ENCODE data around the gene DYNLRB1. TPM values are rescaled to one million over a fixed set of nuclear protein-coding genes. Genes with fewer than 3 reads are reported as not detected.

DYNLRB1 gene
- total and polyA plus RNA-seq, 9 of the 15 experiments (the other 6 are each of a cell fraction or from before 2014, with no cell fraction given) = 48.7 to 358 (median 121) TPM

DNA sequence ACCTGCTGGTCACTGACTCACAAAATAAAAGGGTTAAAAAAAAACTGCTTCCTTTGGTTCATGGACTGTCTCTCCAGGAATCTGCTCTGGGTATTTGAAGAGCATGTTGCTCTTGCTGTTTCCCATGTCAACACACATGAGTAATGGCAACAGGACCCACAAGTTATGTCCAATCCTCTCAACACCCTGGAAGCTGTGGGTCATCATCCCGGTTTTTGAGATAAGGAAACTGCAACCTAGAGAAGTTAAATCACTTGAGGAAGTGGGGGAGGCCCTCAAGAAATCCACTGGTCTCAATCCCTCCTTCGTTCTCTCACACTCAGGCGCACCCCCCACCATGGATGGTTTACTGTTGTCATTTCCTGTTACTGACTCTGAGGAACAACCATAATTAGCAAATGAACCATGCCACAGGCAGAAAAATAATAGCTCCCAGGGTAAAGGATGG lies 54.7 kb downstream of the DYNLRB1 start (continued):
- no peak for TF ChIP-seq SFPQ (IDR thresholded peaks at IDR 0.05; ENCODE audit: low read depth, low read length)
- TF ChIP-seq, protein P1, sequence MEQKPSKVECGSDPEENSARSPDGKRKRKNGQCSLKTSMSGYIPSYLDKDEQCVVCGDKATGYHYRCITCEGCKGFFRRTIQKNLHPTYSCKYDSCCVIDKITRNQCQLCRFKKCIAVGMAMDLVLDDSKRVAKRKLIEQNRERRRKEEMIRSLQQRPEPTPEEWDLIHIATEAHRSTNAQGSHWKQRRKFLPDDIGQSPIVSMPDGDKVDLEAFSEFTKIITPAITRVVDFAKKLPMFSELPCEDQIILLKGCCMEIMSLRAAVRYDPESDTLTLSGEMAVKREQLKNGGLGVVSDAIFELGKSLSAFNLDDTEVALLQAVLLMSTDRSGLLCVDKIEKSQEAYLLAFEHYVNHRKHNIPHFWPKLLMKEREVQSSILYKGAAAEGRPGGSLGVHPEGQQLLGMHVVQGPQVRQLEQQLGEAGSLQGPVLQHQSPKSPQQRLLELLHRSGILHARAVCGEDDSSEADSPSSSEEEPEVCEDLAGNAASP (IDR thresholded peaks at IDR 0.05) = no peak
- TF ChIP-seq NFE2L1 (tag; IDR thresholded peaks at IDR 0.05; ENCODE audit: borderline replicate concordance, low read depth) = no peak
- TF ChIP-seq, protein P2, sequence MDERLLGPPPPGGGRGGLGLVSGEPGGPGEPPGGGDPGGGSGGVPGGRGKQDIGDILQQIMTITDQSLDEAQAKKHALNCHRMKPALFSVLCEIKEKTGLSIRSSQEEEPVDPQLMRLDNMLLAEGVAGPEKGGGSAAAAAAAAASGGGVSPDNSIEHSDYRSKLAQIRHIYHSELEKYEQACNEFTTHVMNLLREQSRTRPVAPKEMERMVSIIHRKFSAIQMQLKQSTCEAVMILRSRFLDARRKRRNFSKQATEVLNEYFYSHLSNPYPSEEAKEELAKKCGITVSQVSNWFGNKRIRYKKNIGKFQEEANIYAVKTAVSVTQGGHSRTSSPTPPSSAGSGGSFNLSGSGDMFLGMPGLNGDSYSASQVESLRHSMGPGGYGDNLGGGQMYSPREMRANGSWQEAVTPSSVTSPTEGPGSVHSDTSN (CRISPR knock-in tag; IDR thresholded peaks at IDR 0.05; ENCODE audit: low read depth) = peak; percentile 50; the same call in 1 of the 2 replicates
- TF ChIP-seq, protein P2 (tag; conservative IDR thresholded peaks at IDR 0.05; ENCODE audit: low read depth) = peak; percentile 98
- TF ChIP-seq ZNF75A (CRISPR knock-in tag; IDR thresholded peaks at IDR 0.05) = no peak
- TF ChIP-seq FIP1L1 (IDR thresholded peaks at IDR 0.05; ENCODE audit: low read depth, low read length, poor library complexity, severe bottlenecking) = no peak
- no peak for TF ChIP-seq COPS2 (conservative IDR thresholded peaks at IDR 0.05)
- TF ChIP-seq SUPT5H (IDR thresholded peaks at IDR 0.05) = no peak
- no peak for TF ChIP-seq ZNF354B (CRISPR knock-in tag; IDR thresholded peaks at IDR 0.05)
- peak; percentile 74; the same call in 1 of the 2 replicates for TF ChIP-seq SMARCA4 (IDR thresholded peaks at IDR 0.05)
- no peak for TF ChIP-seq CLOCK (CRISPR knock-in tag; IDR thresholded peaks at IDR 0.05; ENCODE audit: borderline replicate concordance)
- 0 out of 2 replicates have a peak, but pooled peaks have one; percentile 30 for TF ChIP-seq EP400 (IDR thresholded peaks at IDR 0.05)
- TF ChIP-seq ARID4B (CRISPR knock-in tag; IDR thresholded peaks at IDR 0.05) = no peak
- no peak for TF ChIP-seq ZBTB7A (IDR thresholded peaks at IDR 0.05; ENCODE audit: borderline replicate concordance, control insufficient read depth, low read depth, low read length)

Data from K562 (cell line).